ENCODE results near the gene KRTAP10-7.

DNA sequence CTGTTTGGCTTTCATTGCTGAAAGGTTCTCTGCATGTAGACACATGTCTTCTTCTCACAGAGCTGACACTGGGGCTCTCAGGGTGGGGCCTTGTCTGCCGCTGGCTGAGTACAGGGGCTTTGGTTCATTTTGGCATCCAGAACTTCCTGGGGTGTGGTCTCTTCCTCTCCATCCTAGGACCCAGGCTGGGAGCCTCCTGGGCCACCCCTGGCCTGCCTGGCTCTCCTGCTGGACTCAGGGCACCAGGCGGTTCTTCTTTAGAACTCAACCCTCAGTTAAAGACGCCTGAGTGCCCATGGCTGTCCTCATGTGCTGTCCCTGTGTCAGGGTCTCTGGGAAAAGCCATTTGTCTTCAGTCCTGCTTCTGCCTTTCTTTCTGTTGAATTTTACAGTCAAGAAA, 14.5 kb upstream of the KRTAP10-7 start:
- TF ChIP-seq, protein P1, sequence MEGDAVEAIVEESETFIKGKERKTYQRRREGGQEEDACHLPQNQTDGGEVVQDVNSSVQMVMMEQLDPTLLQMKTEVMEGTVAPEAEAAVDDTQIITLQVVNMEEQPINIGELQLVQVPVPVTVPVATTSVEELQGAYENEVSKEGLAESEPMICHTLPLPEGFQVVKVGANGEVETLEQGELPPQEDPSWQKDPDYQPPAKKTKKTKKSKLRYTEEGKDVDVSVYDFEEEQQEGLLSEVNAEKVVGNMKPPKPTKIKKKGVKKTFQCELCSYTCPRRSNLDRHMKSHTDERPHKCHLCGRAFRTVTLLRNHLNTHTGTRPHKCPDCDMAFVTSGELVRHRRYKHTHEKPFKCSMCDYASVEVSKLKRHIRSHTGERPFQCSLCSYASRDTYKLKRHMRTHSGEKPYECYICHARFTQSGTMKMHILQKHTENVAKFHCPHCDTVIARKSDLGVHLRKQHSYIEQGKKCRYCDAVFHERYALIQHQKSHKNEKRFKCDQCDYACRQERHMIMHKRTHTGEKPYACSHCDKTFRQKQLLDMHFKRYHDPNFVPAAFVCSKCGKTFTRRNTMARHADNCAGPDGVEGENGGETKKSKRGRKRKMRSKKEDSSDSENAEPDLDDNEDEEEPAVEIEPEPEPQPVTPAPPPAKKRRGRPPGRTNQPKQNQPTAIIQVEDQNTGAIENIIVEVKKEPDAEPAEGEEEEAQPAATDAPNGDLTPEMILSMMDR (IDR thresholded peaks at IDR 0.05; ENCODE audit: insufficient read depth, low read depth, low read length), result no peak
- no peak for TF ChIP-seq EZH2 (IDR thresholded peaks at IDR 0.05; ENCODE audit: insufficient read depth, low read length)

All from astrocyte (in vitro differentiated cells and primary cell).